MG63 (cell line): ENCODE data around the gene MGLL. TPM values are rescaled to one million over a fixed set of nuclear protein-coding genes. Genes with fewer than 3 reads are reported as not detected.

Experiments
- DNase-seq: peaks from one replicate; pipeline ENCODE4 v3.0.0-alpha.2; 2020
- H3K27me3 ChIP-seq: fragments of 250-450 bp; sonication (Bioruptor Pico); 2 replicates; pipeline ENCODE4 v1.5.1; 2020; ENCODE audit warnings: mild to moderate bottlenecking, moderate library complexity
- H3K36me3 ChIP-seq: fragments of 250-450 bp; sonication (Bioruptor Pico); 2 replicates; pipeline ENCODE4 v1.5.1; 2020; ENCODE audit warnings: mild to moderate bottlenecking, moderate library complexity
- H3K4me3 ChIP-seq: fragments of 250-450 bp; sonication (Bioruptor Pico); 2 replicates; pipeline ENCODE4 v1.5.1; 2020; ENCODE audit warnings: mild to moderate bottlenecking, moderate library complexity
- H3K9me3 ChIP-seq: fragments of 250-450 bp; sonication (Bioruptor Pico); 2 replicates; pipeline ENCODE4 v1.5.1; 2020; ENCODE audit warnings: mild to moderate bottlenecking, moderate library complexity
- total RNA-seq: library from RNA; depleted of rRNA; stranded (reverse); fragments of >200 nt; shearing (Covaris generic); gene quantifications from 2 replicates; pipeline ENCODE4 v1.2.3, GENCODE V29; 2014; ENCODE audit warnings: low replicate concordance

MGLL gene
- total RNA-seq, 1 experiment from 2014 or later: 29.0 TPM

GRCh38 chr3:127787571-127788365 is 34.5 kb downstream of the MGLL start:
- Histone ChIP-seq H3K9me3 (no peaks in the 10 kb centered on the region), H3K4me3 (no peak overlapping the region), H3K36me3 (peaks cover 26% of the 10 kb centered on the region), H3K27me3 (no peaks in the 10 kb centered on the region)
- no peak for DNase-seq

GRCh38 chr3:127787071-127787490 is 35.2 kb downstream of the MGLL start:
- Histone ChIP-seq H3K4me3 (no peak overlapping the region), H3K27me3 (no peaks in the 10 kb centered on the region), H3K36me3 (peaks cover 26% of the 10 kb centered on the region), H3K9me3 (no peaks in the 10 kb centered on the region)
- peak; percentile 93 for DNase-seq

GRCh38 chr3:127786353-127787070 is 35.8 kb downstream of the MGLL start:
- no peak overlapping the region for H3K4me3 ChIP-seq
- H3K27me3 ChIP-seq: no peaks in the 10 kb centered on the region
- H3K36me3 ChIP-seq: peaks cover 30% of the 10 kb centered on the region
- DNase-seq: peak; percentile 87
- no peaks in the 10 kb centered on the region for H3K9me3 ChIP-seq

GRCh38 chr3:127785711-127786265 is 36.5 kb downstream of the MGLL start:
- Histone ChIP-seq H3K9me3 (no peaks in the 10 kb centered on the region; the same call in 1 of the 2 replicates), H3K4me3 (no peak overlapping the region), H3K36me3 (peaks cover 36% of the 10 kb centered on the region), H3K27me3 (no peaks in the 10 kb centered on the region)
- no peak for DNase-seq

GRCh38 chr3:127784865-127785710 is 37.2 kb downstream of the MGLL start:
- Histone ChIP-seq H3K4me3 (no peak overlapping the region), H3K36me3 (peaks cover 42% of the 10 kb centered on the region), H3K27me3 (no peaks in the 10 kb centered on the region), H3K9me3 (no peaks in the 10 kb centered on the region; the same call in 1 of the 2 replicates)
- DNase-seq: no peak

- Histone ChIP-seq H3K9me3 (no peaks in the 10 kb centered on the region; the same call in 1 of the 2 replicates), H3K36me3 (peaks cover 48% of the 10 kb centered on the region), H3K27me3 (no peaks in the 10 kb centered on the region), H3K4me3 (no peak overlapping the region)
- no peak for DNase-seq
Measured at GRCh38 chr3:127784283-127784682, 38.0 kb downstream of the MGLL start.

GRCh38 chr3:127783642-127784160 is 38.6 kb downstream of the MGLL start:
- Histone ChIP-seq H3K27me3 (no peaks in the 10 kb centered on the region), H3K9me3 (no peaks in the 10 kb centered on the region; the same call in 1 of the 2 replicates), H3K4me3 (no peak overlapping the region), H3K36me3 (peaks cover 50% of the 10 kb centered on the region)
- no peak for DNase-seq

- no peak overlapping the region for H3K4me3 ChIP-seq
- H3K36me3 ChIP-seq: peaks cover 47% of the 10 kb centered on the region
- DNase-seq: no peak
- no peaks in the 10 kb centered on the region for H3K27me3 ChIP-seq
- no peaks in the 10 kb centered on the region; the same call in 1 of the 2 replicates for H3K9me3 ChIP-seq
Measured at GRCh38 chr3:127783166-127783565, 39.1 kb downstream of the MGLL start.

- Histone ChIP-seq H3K9me3 (no peaks in the 10 kb centered on the region; the same call in 1 of the 2 replicates), H3K36me3 (peaks cover 53% of the 10 kb centered on the region), H3K4me3 (no peak overlapping the region), H3K27me3 (no peaks in the 10 kb centered on the region)
- peak; percentile 68 for DNase-seq
Measured at GRCh38 chr3:127781411-127782001, 40.8 kb downstream of the MGLL start.

- DNase-seq: no peak
- Histone ChIP-seq H3K9me3 (no peaks in the 10 kb centered on the region; the same call in 1 of the 2 replicates), H3K36me3 (peaks cover 53% of the 10 kb centered on the region), H3K27me3 (no peaks in the 10 kb centered on the region), H3K4me3 (no peak overlapping the region)
Measured at GRCh38 chr3:127780536-127781400, 41.5 kb downstream of the MGLL start.

GRCh38 chr3:127779747-127780146 is 42.6 kb downstream of the MGLL start:
- H3K9me3 ChIP-seq: no peaks in the 10 kb centered on the region; the same call in 1 of the 2 replicates
- no peaks in the 10 kb centered on the region for H3K27me3 ChIP-seq
- no peak overlapping the region for H3K4me3 ChIP-seq
- H3K36me3 ChIP-seq: peaks cover 47% of the 10 kb centered on the region
- DNase-seq: peak; percentile 37

GRCh38 chr3:127777921-127778656 is 44.2 kb downstream of the MGLL start:
- DNase-seq: no peak
- no peaks in the 10 kb centered on the region for H3K27me3 ChIP-seq
- no peak overlapping the region for H3K4me3 ChIP-seq
- H3K9me3 ChIP-seq: no peaks in the 10 kb centered on the region; the same call in 1 of the 2 replicates
- peaks cover 40% of the 10 kb centered on the region for H3K36me3 ChIP-seq

GRCh38 chr3:127777332-127777731 is 45.0 kb downstream of the MGLL start:
- H3K27me3 ChIP-seq: no peaks in the 10 kb centered on the region
- H3K36me3 ChIP-seq: peaks cover 46% of the 10 kb centered on the region
- no peak for DNase-seq
- no peak overlapping the region for H3K4me3 ChIP-seq
- no peaks in the 10 kb centered on the region; the same call in 1 of the 2 replicates for H3K9me3 ChIP-seq

GRCh38 chr3:127776347-127776746 is 46.0 kb downstream of the MGLL start:
- Histone ChIP-seq H3K9me3 (no peaks in the 10 kb centered on the region; the same call in 1 of the 2 replicates), H3K4me3 (no peak overlapping the region), H3K36me3 (peaks cover 40% of the 10 kb centered on the region), H3K27me3 (no peaks in the 10 kb centered on the region)
- DNase-seq: no peak
